Endothelial cell of umbilical vein (primary cell): Measurements from ENCODE around the gene SERPINB10. TPM values are rescaled to one million over a fixed set of nuclear protein-coding genes. Genes with fewer than 3 reads are reported as not detected.

Experiments
- BruUV-seq: library from RNA; stranded (reverse); fragments of 400-500 nt; replicated peaks from 2 replicates; lab custom pipeline; 2021; lab: Mats Ljungman, UMichigan
- CTCF ChIA-PET: fragments of 300-600, 350-600 bp; sonication (Branson Sonifier 250); formaldehyde crosslinking; loops from one replicate; lab custom pipeline; 2021; ENCODE audit warnings: antibody characterized with exemption, inconsistent platforms; lab: Charles Lee
- POLR2A ChIA-PET: fragments of 300-600, 350-600 bp; sonication (Branson Sonifier 250); formaldehyde crosslinking; loops from one replicate; lab custom pipeline; 2021; ENCODE audit warnings: antibody characterized with exemption, inconsistent platforms; lab: Charles Lee
- DNase-seq: peaks from one replicate; pipeline ENCODE4 v3.0.0-alpha.2; 2011; ENCODE audit warnings: low read depth, low spot score
- FAIRE-seq: peaks from 2 replicates; lab custom pipeline; 2011; peaks lifted over from hg19 to GRCh38; lab: Jason Lieb, UNC
- H2AFZ ChIP-seq: 2 replicates; pipeline ENCODE4 v1.6.0; 2012; ENCODE audit warnings: low read depth, low read length, control low read depth, inconsistent platforms
- H3K27ac ChIP-seq: 2 replicates; pipeline ENCODE4 v1.5.1; 2011; ENCODE audit warnings: low read depth, mild to moderate bottlenecking, control low read depth, low read length, moderate library complexity; ENCODE audit not compliant: insufficient read depth
- H3K27me3 ChIP-seq, 2 experiments: 2 replicates each; pipeline versions ENCODE4 v1.6.0 to v1.6.1; 2011; ENCODE audit warnings: low read length in 2 of 2, mixed read lengths in 1 of 2; ENCODE audit not compliant: control insufficient read depth in 2 of 2, insufficient read depth in 2 of 2
- H3K36me3 ChIP-seq, 2 experiments: 2 replicates in 1 of 2; 3 replicates in 1 of 2; pipeline ENCODE4 v1.5.1; 2011; ENCODE audit warnings: low read length in 2 of 2, mild to moderate bottlenecking in 1 of 2, moderate library complexity in 1 of 2; ENCODE audit not compliant: control insufficient read depth in 2 of 2, insufficient read depth in 2 of 2; ENCODE audit errors: extremely low read depth in 1 of 2
- H3K4me1 ChIP-seq: 3 replicates; pipeline ENCODE4 v1.5.1; 2011; ENCODE audit warnings: mild to moderate bottlenecking, low read length; ENCODE audit not compliant: control insufficient read depth, insufficient read depth; ENCODE audit errors: extremely low read depth
- H3K4me2 ChIP-seq: 2 replicates; pipeline ENCODE4 v1.6.1; 2011; ENCODE audit warnings: low read length, control low read depth, mixed read lengths; ENCODE audit not compliant: insufficient read depth
- H3K4me3 ChIP-seq, 3 experiments: fragments of 200-600 bp in 1 of 3; sonication (generic), shearing (Covaris generic) in 1 of 3; replicated peaks in 1 of 3; 2 replicates each; pipeline ENCODE4 v1.5.1; 2011 to 2016; ENCODE audit warnings: control low read depth in 3 of 3, low read length in 3 of 3, mild to moderate bottlenecking in 2 of 3, inconsistent platforms in 1 of 3, low read depth in 1 of 3, moderate library complexity in 1 of 3; ENCODE audit not compliant: insufficient read depth in 1 of 3
- H3K79me2 ChIP-seq: 2 replicates; pipeline ENCODE4 v1.6.0; 2012; ENCODE audit warnings: low read length, inconsistent platforms; ENCODE audit not compliant: control insufficient read depth, insufficient read depth
- H3K9ac ChIP-seq: replicated peaks from 2 replicates; pipeline ENCODE3; 2011; ENCODE audit warnings: low read length, control low read depth; ENCODE audit not compliant: insufficient read depth; ENCODE audit errors: extremely low read depth
- H3K9me1 ChIP-seq: replicated peaks from 3 replicates; pipeline ENCODE4 v1.6.0; 2011; ENCODE audit warnings: mild to moderate bottlenecking, low read length; ENCODE audit not compliant: control insufficient read depth, insufficient read depth; ENCODE audit errors: extremely low read depth
- H3K9me3 ChIP-seq: replicated peaks from 2 replicates; pipeline ENCODE4 v1.5.1; 2012; ENCODE audit warnings: low read length, inconsistent platforms; ENCODE audit not compliant: control insufficient read depth, insufficient read depth
- H4K20me1 ChIP-seq: replicated peaks from 2 replicates; pipeline ENCODE3; 2011; ENCODE audit warnings: mild to moderate bottlenecking, low read length; ENCODE audit not compliant: control insufficient read depth, insufficient read depth; ENCODE audit errors: extremely low read depth
- EZH2 ChIP-seq: IDR thresholded peaks from 2 replicates; pipeline ENCODE4 v1.6.1; 2012; ENCODE audit warnings: borderline replicate concordance, low read depth, mild to moderate bottlenecking, moderate library complexity, low read length, inconsistent platforms; ENCODE audit not compliant: severe bottlenecking
- FOS ChIP-seq: IDR thresholded peaks from 2 replicates; pipeline ENCODE4 v1.6.1; 2011; ENCODE audit warnings: mild to moderate bottlenecking, low read length, moderate library complexity, borderline replicate concordance; ENCODE audit not compliant: insufficient read depth
- GATA2 ChIP-seq: IDR thresholded peaks from 2 replicates; pipeline ENCODE4 v1.7.0; 2011; ENCODE audit warnings: low read depth, mild to moderate bottlenecking, moderate library complexity, mixed read lengths, low read length; ENCODE audit not compliant: insufficient read length, insufficient read depth
- JUN ChIP-seq: IDR thresholded peaks from 2 replicates; pipeline ENCODE4 v1.6.1; 2011; ENCODE audit warnings: borderline replicate concordance, low read depth; ENCODE audit not compliant: insufficient read length, insufficient read depth
- MYC ChIP-seq: IDR thresholded peaks from one replicate; pipeline ENCODE4 v1.6.1; 2011; ENCODE audit warnings: mild to moderate bottlenecking, low read depth, low read length
- POLR2A ChIP-seq: IDR thresholded peaks from 2 replicates; pipeline ENCODE4 v1.6.1; 2012; ENCODE audit warnings: low read depth, mild to moderate bottlenecking, control low read depth, low read length
- POLR2AphosphoS5 ChIP-seq: IDR thresholded peaks from 2 replicates; pipeline ENCODE4 v1.6.1; 2012; ENCODE audit warnings: low read depth, mild to moderate bottlenecking, control low read depth, low read length, moderate library complexity; ENCODE audit not compliant: insufficient read depth
- dilution Hi-C: fragments of 300-500 bp; cut with MboI; formaldehyde crosslinking; loops from one replicate; pipeline ENCODE4 v1.15.0; 2019; ENCODE audit warnings: low sequenced_read_pairs; ENCODE audit not compliant: extremely low pct_ligation_motif_present
- intact Hi-C: fragments of 100-400 bp; cut with micrococcal nuclease; formaldehyde crosslinking; loops from one replicate; pipeline ENCODE4 v1.10.0; 2022
- polyA plus RNA-seq, 4 experiments: library from polyadenylated mRNA; depleted of rRNA in 3 of 4; stranded (reverse) in 3 of 4; unstranded in 1 of 4; fragments of >200 nt; gene quantifications; 2 replicates each; pipeline versions ENCODE4 v1.2.1 to v1.2.3, GENCODE V29; 2011 to 2012; ENCODE audit warnings: missing spikeins in 1 of 4
- total RNA-seq: library from RNA; stranded (reverse); gene quantifications from 2 replicates; pipeline ENCODE4 v1.2.3, GENCODE V29; 2021
- TF ChIP-seq, protein P1 (sequence below): IDR thresholded peaks from 2 replicates; pipeline ENCODE4 v1.6.1; 2011; ENCODE audit not compliant: insufficient read depth, insufficient read length
- TF ChIP-seq, protein P2 (sequence below), 2 donors: IDR thresholded peaks; 1 replicate in 1 of 2; 2 replicates in 1 of 2; pipeline ENCODE4 v1.5.1; 2011; ENCODE audit warnings: low read length in 2 of 2, mild to moderate bottlenecking in 2 of 2, moderate library complexity in 2 of 2, control low read depth in 1 of 2, inconsistent platforms in 1 of 2, low read depth in 1 of 2; ENCODE audit not compliant: insufficient read depth in 1 of 2; ENCODE audit errors: extremely low read depth in 1 of 2

Gene SERPINB10
- total and polyA plus RNA-seq, 2 donors (not counting 3 experiments of a cell fraction or from before 2014, with no cell fraction given): not detected

GRCh38 chr18:63903851-63904570 is 3.7 kb upstream of the SERPINB10 start:
- H4K20me1 ChIP-seq: no peaks in the 10 kb centered on the region
- H3K9me3 ChIP-seq: no peaks in the 10 kb centered on the region
- H3K9me1 ChIP-seq: no peaks in the 10 kb centered on the region
- no peak overlapping the region for H3K4me3 ChIP-seq
- no peaks in the 10 kb centered on the region for H3K4me1 ChIP-seq
- DNase-seq (no peak), FAIRE-seq (no peak)
- peaks cover 0 to 4% of the 10 kb centered on the region in 2 experiments for H3K27me3 ChIP-seq
- H3K79me2 ChIP-seq: no peaks in the 10 kb centered on the region
- H3K27ac ChIP-seq: no peak overlapping the region
- H3K9ac ChIP-seq: no peak overlapping the region
- TF ChIP-seq MYC (no peak), POLR2A (no peak)
- no TSS peak for BruUV-seq
- dilution Hi-C loops: no loop called here
- no peaks in the 10 kb centered on the region for H3K36me3 ChIP-seq
- intact Hi-C loops: no loop called here
- CTCF ChIA-PET: no interaction called here
- no peak overlapping the region for H3K4me2 ChIP-seq
- POLR2A ChIA-PET: no interaction called here
- H2AFZ ChIP-seq: no peak overlapping the region

DNA sequence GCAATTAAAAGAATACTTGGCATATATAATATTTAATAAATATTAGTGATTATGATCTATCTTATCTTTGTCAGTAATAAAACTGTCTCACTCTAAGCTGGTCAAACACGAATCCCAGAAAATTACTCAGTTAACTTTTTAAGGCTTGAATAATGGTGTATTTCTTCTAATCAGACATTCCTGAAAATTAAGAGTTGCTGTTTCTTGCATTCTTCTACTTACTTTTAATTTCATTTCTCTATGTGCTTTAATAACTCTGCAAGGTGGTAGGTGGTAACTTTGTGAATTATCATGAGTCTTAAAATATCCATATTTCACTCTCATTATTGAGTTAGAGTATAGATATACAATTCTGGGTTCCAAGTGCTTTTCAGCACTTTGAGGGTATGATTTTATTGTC is 3.1 kb upstream of the SERPINB10 start:
- no peaks in the 10 kb centered on the region for H3K9me3 ChIP-seq
- no peaks in the 10 kb centered on the region for H3K9me1 ChIP-seq
- no TSS peak for BruUV-seq
- TF ChIP-seq MYC (no peak), POLR2A (no peak), FOS (no peak), POLR2AphosphoS5 (no peak), JUN (no peak), EZH2 (no peak), GATA2 (no peak)
- TF ChIP-seq, protein P1, sequence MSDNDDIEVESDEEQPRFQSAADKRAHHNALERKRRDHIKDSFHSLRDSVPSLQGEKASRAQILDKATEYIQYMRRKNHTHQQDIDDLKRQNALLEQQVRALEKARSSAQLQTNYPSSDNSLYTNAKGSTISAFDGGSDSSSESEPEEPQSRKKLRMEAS: no peak
- TF ChIP-seq, protein P2, sequence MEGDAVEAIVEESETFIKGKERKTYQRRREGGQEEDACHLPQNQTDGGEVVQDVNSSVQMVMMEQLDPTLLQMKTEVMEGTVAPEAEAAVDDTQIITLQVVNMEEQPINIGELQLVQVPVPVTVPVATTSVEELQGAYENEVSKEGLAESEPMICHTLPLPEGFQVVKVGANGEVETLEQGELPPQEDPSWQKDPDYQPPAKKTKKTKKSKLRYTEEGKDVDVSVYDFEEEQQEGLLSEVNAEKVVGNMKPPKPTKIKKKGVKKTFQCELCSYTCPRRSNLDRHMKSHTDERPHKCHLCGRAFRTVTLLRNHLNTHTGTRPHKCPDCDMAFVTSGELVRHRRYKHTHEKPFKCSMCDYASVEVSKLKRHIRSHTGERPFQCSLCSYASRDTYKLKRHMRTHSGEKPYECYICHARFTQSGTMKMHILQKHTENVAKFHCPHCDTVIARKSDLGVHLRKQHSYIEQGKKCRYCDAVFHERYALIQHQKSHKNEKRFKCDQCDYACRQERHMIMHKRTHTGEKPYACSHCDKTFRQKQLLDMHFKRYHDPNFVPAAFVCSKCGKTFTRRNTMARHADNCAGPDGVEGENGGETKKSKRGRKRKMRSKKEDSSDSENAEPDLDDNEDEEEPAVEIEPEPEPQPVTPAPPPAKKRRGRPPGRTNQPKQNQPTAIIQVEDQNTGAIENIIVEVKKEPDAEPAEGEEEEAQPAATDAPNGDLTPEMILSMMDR (IDR thresholded peaks at IDR 0.05; ENCODE audit: extremely low read depth in 1 of 2, insufficient read depth in 1 of 2, low read depth in 1 of 2, low read length in 2 of 2): no peak
- dilution Hi-C loops (no loop called here), intact Hi-C loops (no loop called here)
- no peak overlapping the region for H3K9ac ChIP-seq
- H3K36me3 ChIP-seq: no peaks in the 10 kb centered on the region
- no peaks in the 10 kb centered on the region for H4K20me1 ChIP-seq
- ChIA-PET CTCF (no interaction called here), POLR2A (no interaction called here)
- H3K4me3 ChIP-seq: no peak overlapping the region
- no peaks in the 10 kb centered on the region for H3K79me2 ChIP-seq
- H3K27me3 ChIP-seq: peaks cover 0 to 5% of the 10 kb centered on the region in 2 experiments
- no peak overlapping the region for H2AFZ ChIP-seq
- FAIRE-seq (no peak), DNase-seq (no peak)
- no peak overlapping the region for H3K27ac ChIP-seq
- H3K4me2 ChIP-seq: no peak overlapping the region
- H3K4me1 ChIP-seq: no peaks in the 10 kb centered on the region
